SK-N-SH treated with all-trans-retinoic acid at 6 μM for 48 hours (cell line): ENCODE data around the gene NME7.

ENCODE experiments used
- ARNTL ChIP-seq: fragments of 450-650 bp; formaldehyde crosslinking; IDR thresholded peaks from 2 replicates; pipeline ENCODE4 v1.5.0; 2020; ENCODE audit warnings: low read depth, mild to moderate bottlenecking, moderate library complexity, borderline replicate concordance
- CREB5 ChIP-seq: fragments of 250-450 bp; sonication (Bioruptor Pico); IDR thresholded peaks from 2 replicates; pipeline ENCODE4 v1.5.1; 2020; ENCODE audit warnings: low read depth, mild to moderate bottlenecking, moderate library complexity
- CSRNP3 ChIP-seq: fragments of 250-450 bp; sonication (Bioruptor Pico); IDR thresholded peaks from 2 replicates; pipeline ENCODE4 v1.5.1; 2021; ENCODE audit warnings: mild to moderate bottlenecking, moderate library complexity
- ESRRG ChIP-seq: fragments of 250-450 bp; sonication (Bioruptor Pico); IDR thresholded peaks from 2 replicates; pipeline ENCODE4 v1.6.1; 2021; ENCODE audit warnings: mild to moderate bottlenecking
- ISL1 ChIP-seq: fragments of 250-450 bp; sonication (Bioruptor Pico); IDR thresholded peaks from 2 replicates; pipeline ENCODE4 v2.1.2; 2022; ENCODE audit warnings: mild to moderate bottlenecking, moderate library complexity
- PATZ1 ChIP-seq: fragments of 250-450 bp; sonication (Bioruptor Pico); IDR thresholded peaks from 2 replicates; pipeline ENCODE4 v1.8.0; 2020; ENCODE audit warnings: mild to moderate bottlenecking, moderate library complexity, borderline replicate concordance
- RARB ChIP-seq: fragments of 250-450 bp; sonication (Bioruptor Pico); IDR thresholded peaks from 2 replicates; pipeline ENCODE4 v1.8.0; 2021; ENCODE audit warnings: mild to moderate bottlenecking, moderate library complexity
- SNAI2 ChIP-seq: fragments of 250-450 bp; sonication (Bioruptor Pico); IDR thresholded peaks from 2 replicates; pipeline ENCODE4 v1.5.0; 2020; ENCODE audit warnings: mild to moderate bottlenecking, moderate library complexity
- TSHZ2 ChIP-seq: fragments of 250-450 bp; sonication (Bioruptor Pico); IDR thresholded peaks from 2 replicates; pipeline ENCODE4 v1.5.0; 2020; ENCODE audit warnings: mild to moderate bottlenecking, moderate library complexity
- ZC3H10 ChIP-seq: fragments of 250-450 bp; sonication (Bioruptor Pico); IDR thresholded peaks from 2 replicates; pipeline ENCODE4 v1.5.1; 2021; ENCODE audit warnings: mild to moderate bottlenecking, moderate library complexity
- ZFP3 ChIP-seq: fragments of 250-450 bp; sonication (Bioruptor Pico); IDR thresholded peaks from 2 replicates; pipeline ENCODE4 v1.5.0; 2020; ENCODE audit warnings: mild to moderate bottlenecking, moderate library complexity
- ZFP30 ChIP-seq: fragments of 450-650 bp; formaldehyde crosslinking; IDR thresholded peaks from 2 replicates; pipeline ENCODE4 v1.5.0; 2022; ENCODE audit warnings: mild to moderate bottlenecking, moderate library complexity
- ZNF70 ChIP-seq: fragments of 450-650 bp; formaldehyde crosslinking; IDR thresholded peaks from 2 replicates; pipeline ENCODE4 v1.5.0; 2020; ENCODE audit warnings: mild to moderate bottlenecking, moderate library complexity
- ZNF8 ChIP-seq: fragments of 450-650 bp; formaldehyde crosslinking; IDR thresholded peaks from 2 replicates; pipeline ENCODE4 v1.5.0; 2020; ENCODE audit warnings: mild to moderate bottlenecking, moderate library complexity

GRCh38 chr1:169288011-169288414, 79.6 kb downstream of the NME7 start:
- no peak for TF ChIP-seq ZNF70
- TF ChIP-seq ZFP3 (CRISPR knock-in tag), result no peak
- no peak for TF ChIP-seq RARB (CRISPR knock-in tag)
- no peak for TF ChIP-seq ZFP30 (CRISPR knock-in tag)
- TF ChIP-seq SNAI2, result no peak
- no peak for TF ChIP-seq CREB5 (CRISPR knock-in tag)
- TF ChIP-seq PATZ1 (CRISPR knock-in tag), result no peak
- TF ChIP-seq ISL1 (CRISPR knock-in tag), result no peak
- no peak for TF ChIP-seq ZC3H10 (CRISPR knock-in tag)
- no peak for TF ChIP-seq ARNTL (CRISPR knock-in tag)
- TF ChIP-seq ESRRG (CRISPR knock-in tag), result no peak
- TF ChIP-seq CSRNP3, result no peak
- TF ChIP-seq ZNF8, result no peak
- TF ChIP-seq TSHZ2, result no peak
